ENCODE results near the gene RGL2.
A peak's percentile ranks its signal among the peaks of the same experiment; 100 is the strongest.
"Not testable (repeated sequence)": the region's sequence is repeated elsewhere in the genome, so short reads cannot be mapped to it uniquely, and the experiment has no call there.

Gene RGL2

GRCh38 chr6:33288141-33288920 lies 10.4 kb downstream of the RGL2 start:
- peaks cover 28% of the 10 kb centered on the region for H3K79me2 ChIP-seq (ENCODE audit: low read length)
- no peak overlapping the region for H3K27ac ChIP-seq (ENCODE audit: low read length)

GRCh38 chr6:33286946-33287914 lies 11.5 kb downstream of the RGL2 start:
- peaks cover 28% of the 10 kb centered on the region for H3K79me2 ChIP-seq (ENCODE audit: low read length)
- no peak overlapping the region for H2AFZ ChIP-seq (ENCODE audit: low read depth, low read length)

More at GRCh38 chr6:33288141-33288920, 10.4 kb downstream of the RGL2 start:
- Histone ChIP-seq H2AFZ (ENCODE audit: low read depth, low read length) (peak overlapping the region; percentile 70; the same call in 1 of the 2 replicates), H3K9me3 (ENCODE audit: insufficient read depth, low read length) (no peaks in the 10 kb centered on the region), H3K4me3 (ENCODE audit: low read length) (peak overlapping the region; percentile 98), H3K9ac (ENCODE audit: low read length) (peak overlapping the region; percentile 89), H3K4me2 (ENCODE audit: low read length) (peak overlapping the region; percentile 97), H3K4me1 (ENCODE audit: low read length) (peaks cover 12% of the 10 kb centered on the region), H4K20me1 (ENCODE audit: insufficient read depth, low read length) (no peaks in the 10 kb centered on the region), H3K36me3 (replicated peaks; ENCODE audit: low read depth, low read length) (peaks cover 9% of the 10 kb centered on the region), H3K27me3 (ENCODE audit: low read depth, low read length) (no peaks in the 10 kb centered on the region)
- TF ChIP-seq CTCF (IDR thresholded peaks at IDR 0.05; ENCODE audit: low read depth, low read length): no peak
- no peak for TF ChIP-seq EZH2phosphoT487 (IDR thresholded peaks at IDR 0.05; ENCODE audit: low read depth)

GRCh38 chr6:33285214-33285613 lies 13.5 kb downstream of the RGL2 start:
- H4K20me1 ChIP-seq (ENCODE audit: insufficient read depth, low read length); H3K27ac ChIP-seq (ENCODE audit: low read length); H3K36me3 ChIP-seq (replicated peaks; ENCODE audit: low read depth, low read length); H3K9me3 ChIP-seq (ENCODE audit: insufficient read depth, low read length); H3K4me1 ChIP-seq (ENCODE audit: low read length); H2AFZ ChIP-seq (ENCODE audit: low read depth, low read length); H3K27me3 ChIP-seq (ENCODE audit: low read depth, low read length); H3K9ac ChIP-seq (ENCODE audit: low read length); H3K4me2 ChIP-seq (ENCODE audit: low read length); H3K4me3 ChIP-seq (ENCODE audit: low read length): not testable (repeated sequence)
- H3K79me2 ChIP-seq (ENCODE audit: low read length): peaks cover 19% of the 10 kb centered on the region

More at GRCh38 chr6:33286946-33287914, 11.5 kb downstream of the RGL2 start:
- Histone ChIP-seq H3K4me2 (ENCODE audit: low read length) (no peak overlapping the region), H4K20me1 (ENCODE audit: insufficient read depth, low read length) (no peaks in the 10 kb centered on the region), H3K9ac (ENCODE audit: low read length) (no peak overlapping the region), H3K27ac (ENCODE audit: low read length) (no peak overlapping the region), H3K27me3 (ENCODE audit: low read depth, low read length) (no peaks in the 10 kb centered on the region), H3K9me3 (ENCODE audit: insufficient read depth, low read length) (no peaks in the 10 kb centered on the region), H3K4me3 (ENCODE audit: low read length) (no peak overlapping the region), H3K4me1 (ENCODE audit: low read length) (peaks cover 12% of the 10 kb centered on the region), H3K36me3 (replicated peaks; ENCODE audit: low read depth, low read length) (peaks cover 5% of the 10 kb centered on the region)
- TF ChIP-seq CTCF (IDR thresholded peaks at IDR 0.05; ENCODE audit: low read depth, low read length): no peak
- TF ChIP-seq EZH2phosphoT487 (IDR thresholded peaks at IDR 0.05; ENCODE audit: low read depth): no peak

- Histone ChIP-seq H3K36me3 (replicated peaks; ENCODE audit: low read depth, low read length) (peaks cover 12% of the 10 kb centered on the region), H3K79me2 (ENCODE audit: low read length) (peaks cover 4% of the 10 kb centered on the region), H2AFZ (ENCODE audit: low read depth, low read length) (no peak overlapping the region)
Measured at GRCh38 chr6:33280539-33280938, 18.2 kb downstream of the RGL2 start.

More at GRCh38 chr6:33280539-33280938, 18.2 kb downstream of the RGL2 start:
- no peak overlapping the region for H3K4me3 ChIP-seq (ENCODE audit: low read length)
- no peak overlapping the region for H3K27ac ChIP-seq (ENCODE audit: low read length)
- H4K20me1 ChIP-seq (ENCODE audit: insufficient read depth, low read length): peaks cover 12% of the 10 kb centered on the region
- no peak overlapping the region for H3K4me2 ChIP-seq (ENCODE audit: low read length)
- peaks cover 20% of the 10 kb centered on the region for H3K4me1 ChIP-seq (ENCODE audit: low read length)
- H3K27me3 ChIP-seq (ENCODE audit: low read depth, low read length): no peaks in the 10 kb centered on the region
- H3K9me3 ChIP-seq (ENCODE audit: insufficient read depth, low read length): no peaks in the 10 kb centered on the region
- no peak overlapping the region for H3K9ac ChIP-seq (ENCODE audit: low read length)
- TF ChIP-seq CTCF (IDR thresholded peaks at IDR 0.05; ENCODE audit: low read depth, low read length) (no peak), EZH2phosphoT487 (IDR thresholded peaks at IDR 0.05; ENCODE audit: low read depth) (no peak)
